ENCODE data around the gene IREB2. TPM values are rescaled to one million over a fixed set of nuclear protein-coding genes. Genes with fewer than 3 reads are reported as not detected.
"Not testable (repeated sequence)": the region's sequence is repeated elsewhere in the genome, so short reads cannot be mapped to it uniquely, and the experiment has no call there.

IREB2 gene
- total RNA-seq, 2 donors from 2014 or later, result 79.0 to 92.8 TPM

- DNase-seq (ENCODE audit: low spot score), result no peak
- ATAC-seq, result peak in 1 of 2 donors; percentile 24
- Mint-ChIP-seq H3K4me3 (no peak overlapping the region), H3K27me3 (peaks cover 0 to 2% of the 10 kb centered on the region in 2 donors), H3K27ac (no peak overlapping the region), H3K4me1 (ENCODE audit: low read depth in 2 of 2) (peaks cover 0 to 15% of the 10 kb centered on the region in 2 donors), H3K9me3 (no peaks in the 10 kb centered on the region), H3K36me3 (no peaks in the 10 kb centered on the region)
These were observed 41.0 kb upstream of the IREB2 start for GRCh38 chr15:78396976-78397375.

GRCh38 chr15:78397382-78397781 lies 40.6 kb upstream of the IREB2 start:
- Mint-ChIP-seq H3K27me3 (peaks cover 0 to 6% of the 10 kb centered on the region in 2 donors), H3K4me3 (no peak overlapping the region), H3K9me3 (no peaks in the 10 kb centered on the region), H3K27ac (no peak overlapping the region), H3K4me1 (ENCODE audit: low read depth in 2 of 2) (peaks cover 0 to 15% of the 10 kb centered on the region in 2 donors), H3K36me3 (no peaks in the 10 kb centered on the region)
- peak; percentile 50 to 55 for ATAC-seq
- no peak for DNase-seq (ENCODE audit: low spot score)

DNA sequence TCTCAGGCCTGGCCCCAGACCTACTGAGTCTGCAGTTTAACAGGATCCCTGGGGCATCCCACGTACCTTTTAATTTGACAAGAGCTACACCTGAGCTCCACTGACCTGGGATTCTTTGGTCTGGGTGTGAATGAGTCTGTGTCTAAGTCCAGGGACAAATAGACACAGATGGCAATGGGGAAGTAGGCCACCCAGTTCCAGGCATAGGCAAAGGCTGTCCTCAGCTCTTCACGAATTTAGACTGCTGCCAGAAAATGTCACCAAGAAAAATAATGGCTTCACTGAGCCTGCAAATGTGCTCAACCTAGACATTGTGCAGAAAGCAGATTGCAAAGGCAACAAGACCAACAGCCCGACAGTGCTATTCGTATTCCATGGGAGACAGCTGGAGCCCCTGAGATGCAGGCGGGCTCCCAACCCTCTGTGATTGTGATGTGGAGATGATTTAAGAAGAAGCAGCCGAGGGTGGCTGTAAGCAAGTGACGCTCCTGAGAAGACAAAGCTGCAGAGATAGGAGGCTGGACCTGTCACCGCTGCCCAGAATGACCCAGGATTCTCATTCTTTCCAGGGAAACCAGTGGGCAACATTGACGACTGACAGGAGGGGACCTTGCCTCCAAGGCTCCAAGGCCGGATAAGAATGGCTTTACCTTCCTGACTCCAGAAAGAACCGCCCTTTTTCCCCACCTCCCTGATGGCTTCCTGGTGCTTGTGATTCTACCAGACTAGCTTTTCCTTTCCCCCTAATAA lies 39.8 kb upstream of the IREB2 start:
- DNase-seq (ENCODE audit: low spot score) (no peak), ATAC-seq (no peak)
- Mint-ChIP-seq H3K27me3 (peaks cover 0 to 8% of the 10 kb centered on the region in 2 donors), H3K9me3 (no peaks in the 10 kb centered on the region), H3K4me1 (ENCODE audit: low read depth in 2 of 2) (peaks cover 0 to 15% of the 10 kb centered on the region in 2 donors), H3K36me3 (no peaks in the 10 kb centered on the region), H3K4me3 (no peak overlapping the region), H3K27ac (no peak overlapping the region)

- peaks cover 3 to 8% of the 10 kb centered on the region in 2 donors for H3K27me3 Mint-ChIP-seq
- H3K9me3 Mint-ChIP-seq, result no peaks in the 10 kb centered on the region
- no peak overlapping the region for H3K27ac Mint-ChIP-seq
These were observed 38.9 kb upstream of the IREB2 start for GRCh38 chr15:78399091-78399490.

DNA sequence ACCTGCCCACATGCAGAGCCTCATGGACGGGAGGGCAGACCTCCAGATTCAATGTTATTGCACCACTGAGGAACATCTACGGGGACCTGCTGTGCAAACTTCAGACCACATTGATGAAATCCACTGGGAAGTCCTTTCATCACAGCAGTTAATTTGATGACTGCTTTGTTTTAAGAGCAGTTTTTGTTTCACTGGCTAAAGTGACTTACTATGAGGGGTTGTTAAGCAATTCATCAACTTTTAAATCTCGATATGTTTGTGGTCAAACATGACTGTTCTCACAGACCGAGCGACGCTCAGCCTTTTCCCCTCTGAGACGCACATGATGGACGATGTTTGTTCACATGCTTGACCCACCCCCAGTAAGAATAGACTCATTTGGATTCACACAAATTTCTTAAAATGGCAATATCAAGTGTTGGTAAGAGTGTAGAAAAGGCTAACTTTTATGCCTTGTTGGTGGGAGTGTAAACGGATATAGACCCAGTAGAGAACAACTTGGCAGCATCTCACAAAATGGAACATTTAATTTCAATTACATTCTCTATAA lies 35.9 kb upstream of the IREB2 start:
- H3K27me3 Mint-ChIP-seq, result peaks cover 3 to 8% of the 10 kb centered on the region in 2 donors

More at GRCh38 chr15:78399091-78399490, 38.9 kb upstream of the IREB2 start:
- no peak overlapping the region for H3K4me3 Mint-ChIP-seq
- ATAC-seq (no peak), DNase-seq (ENCODE audit: low spot score) (no peak)
- H3K36me3 Mint-ChIP-seq, result no peaks in the 10 kb centered on the region
- H3K4me1 Mint-ChIP-seq (ENCODE audit: low read depth in 2 of 2), result peaks cover 0 to 15% of the 10 kb centered on the region in 2 donors

DNA sequence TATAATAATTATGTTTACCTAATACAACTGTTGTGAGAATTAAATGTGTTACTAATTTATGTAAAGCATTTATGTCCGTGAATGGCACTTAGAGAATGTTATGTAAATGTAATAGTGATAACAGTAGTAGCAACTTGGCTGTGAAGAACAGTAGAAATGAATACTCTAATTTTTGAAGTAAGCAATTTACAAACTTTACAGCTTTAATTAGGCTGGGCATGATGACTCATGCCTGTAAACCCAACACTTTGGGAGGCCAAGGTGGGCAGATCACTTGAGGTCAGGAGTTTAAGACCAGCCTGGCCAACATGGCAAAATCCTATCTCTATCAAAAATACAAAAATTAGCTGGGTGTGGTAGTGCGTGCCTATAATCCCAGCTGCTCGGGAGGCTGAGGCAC lies 33.9 kb upstream of the IREB2 start:
- no peaks in the 10 kb centered on the region for H3K4me1 Mint-ChIP-seq (ENCODE audit: low read depth in 2 of 2)
- no peak overlapping the region for H3K27ac Mint-ChIP-seq
- H3K36me3 Mint-ChIP-seq, result no peaks in the 10 kb centered on the region
- no peaks in the 10 kb centered on the region for H3K9me3 Mint-ChIP-seq
- ATAC-seq (peak in 1 of 2 donors; percentile 47), DNase-seq (ENCODE audit: low spot score) (no peak)
- H3K4me3 Mint-ChIP-seq, result no peak overlapping the region
- peaks cover 5 to 8% of the 10 kb centered on the region in 2 donors for H3K27me3 Mint-ChIP-seq

More for the DNA sequence above, 35.9 kb upstream of the IREB2 start:
- Mint-ChIP-seq H3K36me3 (no peaks in the 10 kb centered on the region), H3K4me3 (no peak overlapping the region), H3K4me1 (ENCODE audit: low read depth in 2 of 2) (peaks cover 0 to 7% of the 10 kb centered on the region in 2 donors), H3K27ac (no peak overlapping the region), H3K9me3 (no peaks in the 10 kb centered on the region)
- DNase-seq (ENCODE audit: low spot score) (no peak), ATAC-seq (no peak)

DNA sequence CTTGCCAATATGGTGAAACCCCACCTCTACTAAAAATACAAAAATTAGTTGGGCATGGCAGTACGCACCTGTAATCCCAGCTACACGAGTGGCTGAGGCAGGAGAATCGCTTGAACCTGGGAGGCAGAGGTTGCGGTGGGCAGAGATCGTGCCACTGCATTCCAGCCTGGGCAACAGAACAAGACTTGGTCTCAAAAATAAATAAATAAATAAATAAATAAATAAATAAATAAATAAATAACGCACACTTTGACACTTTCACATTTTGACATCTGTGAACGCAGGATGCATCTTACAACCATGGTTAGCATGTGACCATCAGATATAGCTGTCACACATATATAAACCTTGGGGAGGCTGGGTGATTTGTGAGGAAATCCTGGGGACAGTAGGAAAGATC lies 33.2 kb upstream of the IREB2 start:
- not testable (repeated sequence) for DNase-seq (ENCODE audit: low spot score); H3K9me3 Mint-ChIP-seq

GRCh38 chr15:78405336-78405924 lies 32.6 kb upstream of the IREB2 start:
- no peak overlapping the region for H3K4me3 Mint-ChIP-seq
- H3K27ac Mint-ChIP-seq, result no peak overlapping the region
- H3K27me3 Mint-ChIP-seq, result peaks cover 5 to 8% of the 10 kb centered on the region in 2 donors
- H3K4me1 Mint-ChIP-seq (ENCODE audit: low read depth in 2 of 2), result no peaks in the 10 kb centered on the region
- ATAC-seq (peak in 1 of 2 donors; percentile 10), DNase-seq (ENCODE audit: low spot score) (no peak)
- no peaks in the 10 kb centered on the region for H3K9me3 Mint-ChIP-seq
- H3K36me3 Mint-ChIP-seq, result no peaks in the 10 kb centered on the region

More for the DNA sequence above, 33.2 kb upstream of the IREB2 start:
- H3K4me3 Mint-ChIP-seq; ATAC-seq; H3K27ac Mint-ChIP-seq; H3K4me1 Mint-ChIP-seq (ENCODE audit: low read depth in 2 of 2); H3K27me3 Mint-ChIP-seq; H3K36me3 Mint-ChIP-seq: not testable (repeated sequence)

- DNase-seq (ENCODE audit: low spot score) (no peak), ATAC-seq (no peak)
- Mint-ChIP-seq H3K4me1 (ENCODE audit: low read depth in 2 of 2) (no peaks in the 10 kb centered on the region), H3K4me3 (no peak overlapping the region), H3K27me3 (peaks cover 5 to 8% of the 10 kb centered on the region in 2 donors), H3K9me3 (no peaks in the 10 kb centered on the region), H3K36me3 (no peaks in the 10 kb centered on the region), H3K27ac (no peak overlapping the region)
These were observed 31.9 kb upstream of the IREB2 start for GRCh38 chr15:78406016-78406585.

GRCh38 chr15:78407608-78408354 lies 30.2 kb upstream of the IREB2 start:
- DNase-seq (ENCODE audit: low spot score) (no peak), ATAC-seq (no peak)
- no peak overlapping the region for H3K27ac Mint-ChIP-seq
- H3K4me1 Mint-ChIP-seq (ENCODE audit: low read depth in 2 of 2), result no peaks in the 10 kb centered on the region
- H3K27me3 Mint-ChIP-seq, result peaks cover 7 to 8% of the 10 kb centered on the region in 2 donors
- no peaks in the 10 kb centered on the region for H3K9me3 Mint-ChIP-seq
- no peaks in the 10 kb centered on the region for H3K36me3 Mint-ChIP-seq
- no peak overlapping the region for H3K4me3 Mint-ChIP-seq

DNA sequence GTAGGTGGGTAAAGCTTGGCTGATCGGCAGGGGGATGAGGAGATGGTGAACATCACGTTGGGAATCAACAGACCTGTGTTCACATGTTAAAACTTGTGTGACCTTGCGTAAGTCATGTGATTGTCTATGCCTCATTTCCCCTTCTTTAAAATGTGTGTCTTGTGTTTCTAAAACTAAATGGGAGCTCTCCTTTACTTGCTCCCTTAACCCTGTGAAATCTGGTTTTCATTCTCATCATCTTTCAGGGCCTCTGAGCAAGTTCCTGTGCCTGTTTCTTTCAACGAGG lies 29.7 kb upstream of the IREB2 start:
- Mint-ChIP-seq H3K9me3 (no peaks in the 10 kb centered on the region), H3K27me3 (peaks cover 7 to 8% of the 10 kb centered on the region in 2 donors), H3K36me3 (no peaks in the 10 kb centered on the region), H3K4me3 (no peak overlapping the region), H3K4me1 (ENCODE audit: low read depth in 2 of 2) (no peaks in the 10 kb centered on the region), H3K27ac (no peak overlapping the region)
- ATAC-seq, result no peak
- no peak for DNase-seq (ENCODE audit: low spot score)

- no peaks in the 10 kb centered on the region for H3K36me3 Mint-ChIP-seq
These were observed 29.1 kb upstream of the IREB2 start for GRCh38 chr15:78408961-78409360.

DNA sequence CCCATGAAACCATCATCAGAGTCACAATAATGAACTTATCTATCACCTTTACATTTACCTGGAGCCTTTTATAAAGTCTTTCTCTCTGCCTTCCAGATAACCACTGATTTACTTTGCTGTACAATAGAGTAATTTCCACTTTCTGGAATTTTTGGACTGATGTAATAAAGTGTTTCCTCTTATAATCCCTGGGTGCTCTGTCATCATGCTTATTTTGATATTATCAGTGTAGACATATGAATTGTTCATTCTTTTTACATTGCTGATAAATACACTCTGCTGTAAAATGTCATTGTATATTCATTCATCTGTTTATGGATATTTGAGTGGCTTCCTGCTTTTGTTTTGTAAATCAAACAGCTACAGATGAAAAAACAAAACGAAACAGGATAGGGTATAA lies 27.0 kb upstream of the IREB2 start:
- no peak overlapping the region for H3K4me3 Mint-ChIP-seq
- DNase-seq (ENCODE audit: low spot score) (no peak), ATAC-seq (no peak)
- H3K4me1 Mint-ChIP-seq (ENCODE audit: low read depth in 2 of 2), result no peaks in the 10 kb centered on the region
- H3K36me3 Mint-ChIP-seq, result no peaks in the 10 kb centered on the region
- H3K27ac Mint-ChIP-seq, result no peak overlapping the region
- no peaks in the 10 kb centered on the region for H3K9me3 Mint-ChIP-seq
- peaks cover 8 to 9% of the 10 kb centered on the region in 2 donors for H3K27me3 Mint-ChIP-seq

More at GRCh38 chr15:78408961-78409360, 29.1 kb upstream of the IREB2 start:
- peaks cover 5 to 8% of the 10 kb centered on the region in 2 donors for H3K27me3 Mint-ChIP-seq
- ATAC-seq (no peak), DNase-seq (ENCODE audit: low spot score) (no peak)
- no peak overlapping the region for H3K27ac Mint-ChIP-seq
- H3K4me3 Mint-ChIP-seq, result no peak overlapping the region
- H3K4me1 Mint-ChIP-seq (ENCODE audit: low read depth in 2 of 2), result no peaks in the 10 kb centered on the region
- no peaks in the 10 kb centered on the region for H3K9me3 Mint-ChIP-seq

All from natural killer cell treated with Interleukin-12 subunit alpha and Interleukin-12 subunit beta and Interleukin-15 and Interleukin-18, amount 100 ng/mL, for 72 hours (primary cell).